HG02623 (cell line): ENCODE measurements around the gene ITPR2.

ENCODE experiments used
- ATAC-seq: cut with Tn5 transposase; IDR thresholded peaks from one replicate; pipeline ENCODE4 v1.9.1; 2021; ENCODE audit warnings: moderate library complexity; ENCODE audit not compliant: unreplicated experiment

ITPR2 gene

GRCh38 chr12:26599096-26599695 lies 233.8 kb downstream of the ITPR2 start:
- ATAC-seq = no peak

DNA sequence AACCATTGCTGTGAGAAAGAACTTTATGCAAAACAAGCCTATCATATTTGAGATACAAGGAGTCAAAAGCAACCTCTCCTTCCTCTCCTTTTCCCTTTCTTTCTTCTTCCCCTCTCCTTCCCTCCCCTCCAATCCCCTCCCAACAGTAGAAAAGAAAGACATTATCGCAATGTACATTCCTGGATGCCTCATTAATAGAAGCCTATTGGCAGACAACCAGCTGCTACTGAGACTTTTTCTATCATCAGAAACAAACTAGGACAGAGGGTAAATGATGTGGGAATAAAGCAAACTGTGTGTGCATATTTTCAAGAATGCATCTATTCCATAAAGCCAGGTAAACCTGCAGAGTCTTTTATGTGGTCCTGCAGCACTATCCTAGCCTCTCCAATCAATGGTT lies 237.2 kb downstream of the ITPR2 start:
- no peak for ATAC-seq

DNA sequence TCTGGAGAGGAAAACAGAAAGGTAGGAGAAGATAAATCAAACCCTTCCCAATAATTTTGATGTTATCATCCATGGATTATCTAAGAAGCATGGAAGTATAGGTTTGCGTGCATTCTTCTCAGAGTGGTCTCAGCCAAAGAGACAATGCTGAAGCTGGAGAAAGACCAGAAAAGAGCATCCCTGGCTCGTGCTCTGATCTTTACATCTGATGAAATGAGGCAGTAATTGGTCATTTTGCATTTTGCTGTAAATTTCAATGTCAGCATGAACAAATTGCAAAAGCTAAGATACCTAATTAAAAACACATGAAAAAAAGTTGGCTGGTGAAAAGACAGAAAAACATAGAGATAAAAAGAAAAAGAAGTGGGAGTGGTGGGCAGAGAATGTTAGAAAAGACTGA lies 252.4 kb downstream of the ITPR2 start:
- no peak for ATAC-seq

DNA sequence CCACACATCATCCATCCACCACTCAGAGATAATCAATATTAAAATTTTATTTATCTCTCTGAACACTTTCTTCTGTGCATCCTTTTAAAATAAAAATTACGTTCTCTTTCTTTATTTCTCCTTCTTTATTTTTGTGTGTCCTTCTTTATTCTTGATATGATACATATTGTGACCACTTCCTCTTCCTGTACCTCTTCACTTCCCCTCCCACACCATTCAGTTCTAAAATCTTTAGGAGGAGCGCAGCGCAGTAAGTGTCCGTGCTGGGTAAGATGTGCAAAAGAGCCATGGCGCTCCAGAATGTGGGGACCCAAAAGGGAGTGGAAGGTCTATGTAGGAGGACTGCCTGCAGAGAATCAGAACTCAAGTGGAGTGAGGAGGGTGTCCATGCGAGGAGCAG lies 256.7 kb downstream of the ITPR2 start:
- no peak for ATAC-seq

- ATAC-seq = no peak
Observed at GRCh38 chr12:26573225-26573909, 259.6 kb downstream of the ITPR2 start.

DNA sequence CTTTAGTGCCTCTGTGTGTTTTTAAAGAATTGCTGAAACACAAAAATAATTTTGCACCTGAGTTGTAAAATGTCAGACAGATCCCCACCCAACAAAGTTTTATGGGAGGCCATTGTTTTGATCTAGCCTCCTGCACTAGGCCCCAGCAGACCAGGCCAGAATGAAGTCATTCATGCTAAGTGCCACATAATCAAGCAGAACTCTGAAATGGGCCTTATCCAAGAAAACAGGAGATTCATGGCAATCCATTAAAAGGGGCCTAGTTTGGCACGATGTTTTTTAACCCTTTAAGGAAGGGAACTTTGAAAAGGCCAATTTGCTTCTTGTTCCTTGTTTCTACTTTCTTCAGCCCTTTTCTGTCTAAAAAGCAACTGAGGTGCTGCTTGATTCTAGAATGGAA lies 260.9 kb downstream of the ITPR2 start:
- no peak for ATAC-seq

DNA sequence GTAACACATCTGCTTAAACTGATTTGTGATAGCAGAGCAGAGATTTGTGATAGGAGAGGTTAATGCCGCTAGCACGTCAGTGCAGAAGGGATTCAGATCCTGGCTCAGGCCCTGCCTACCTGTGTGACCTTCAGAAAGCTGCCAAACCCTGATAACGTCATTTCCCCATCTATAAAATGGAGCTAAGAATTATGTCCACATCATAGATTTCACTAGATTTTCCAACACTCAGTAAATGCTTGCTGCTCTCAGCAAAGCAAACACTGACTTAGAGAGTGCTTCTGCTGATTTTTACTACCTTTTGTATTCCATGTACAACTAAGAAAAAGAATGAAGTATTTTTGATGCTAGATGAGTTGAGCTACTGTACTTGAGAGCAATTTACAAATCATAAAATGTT lies 261.4 kb downstream of the ITPR2 start:
- ATAC-seq = no peak

DNA sequence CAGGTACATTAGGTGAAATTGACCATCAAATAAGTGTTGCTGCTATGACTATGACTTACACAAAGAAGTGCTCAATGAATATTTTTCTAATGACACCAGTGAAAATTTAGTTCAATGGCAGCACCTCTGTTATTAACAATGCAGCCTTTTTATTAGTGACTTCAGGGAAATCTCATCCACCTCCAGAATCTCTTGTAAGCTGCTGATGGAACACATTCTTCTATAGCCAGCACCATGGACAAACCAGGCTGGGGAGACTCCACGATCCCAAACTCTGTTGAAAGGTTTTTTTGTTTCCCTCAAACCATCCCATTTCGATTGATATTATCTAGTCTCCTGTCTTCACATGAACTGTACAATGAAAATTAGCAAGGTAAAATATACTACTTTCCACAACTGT lies 265.9 kb downstream of the ITPR2 start:
- no peak for ATAC-seq

DNA sequence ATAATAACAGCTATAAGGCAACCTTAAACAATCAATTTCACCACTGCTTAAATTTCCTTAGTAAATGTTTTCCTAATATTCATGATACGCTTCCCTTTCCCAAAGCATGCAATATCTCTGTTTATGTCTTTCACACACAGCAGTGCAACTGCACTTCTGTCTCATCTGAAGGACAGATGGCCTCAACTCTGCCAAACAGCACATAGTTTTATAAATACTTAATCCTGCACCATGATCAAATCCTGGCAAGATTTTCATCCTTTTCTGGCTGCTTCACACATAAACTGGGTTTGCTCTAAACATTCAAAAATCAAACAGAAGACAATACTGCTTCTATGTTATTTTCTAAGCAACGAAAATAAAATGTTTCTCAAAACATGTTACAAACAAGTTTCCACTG lies 266.3 kb downstream of the ITPR2 start:
- ATAC-seq = no peak

- no peak for ATAC-seq
Observed at GRCh38 chr12:26566186-26566585, 266.8 kb downstream of the ITPR2 start.

DNA sequence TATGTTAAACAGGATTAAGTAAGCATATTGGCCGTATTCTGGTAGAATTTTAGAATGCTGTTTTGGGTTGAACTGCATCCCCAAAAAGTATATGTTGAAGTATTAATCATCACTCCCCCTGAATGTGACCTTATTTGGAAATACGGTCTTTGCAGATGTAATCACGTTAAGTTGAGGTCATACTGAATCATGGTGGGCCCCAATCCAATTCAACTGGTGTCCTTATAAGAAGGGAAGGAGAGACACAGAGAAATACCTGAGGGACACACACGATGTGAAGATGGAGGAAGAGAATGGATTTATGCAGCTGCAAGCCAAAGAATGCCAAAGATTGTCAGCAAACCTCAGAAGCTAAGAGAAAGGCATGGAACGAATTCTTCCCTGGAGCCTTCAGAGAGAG lies 268.6 kb downstream of the ITPR2 start:
- no peak for ATAC-seq

GRCh38 chr12:26563552-26563951 lies 269.4 kb downstream of the ITPR2 start:
- no peak for ATAC-seq

GRCh38 chr12:26557326-26557725 lies 275.7 kb downstream of the ITPR2 start:
- no peak for ATAC-seq

DNA sequence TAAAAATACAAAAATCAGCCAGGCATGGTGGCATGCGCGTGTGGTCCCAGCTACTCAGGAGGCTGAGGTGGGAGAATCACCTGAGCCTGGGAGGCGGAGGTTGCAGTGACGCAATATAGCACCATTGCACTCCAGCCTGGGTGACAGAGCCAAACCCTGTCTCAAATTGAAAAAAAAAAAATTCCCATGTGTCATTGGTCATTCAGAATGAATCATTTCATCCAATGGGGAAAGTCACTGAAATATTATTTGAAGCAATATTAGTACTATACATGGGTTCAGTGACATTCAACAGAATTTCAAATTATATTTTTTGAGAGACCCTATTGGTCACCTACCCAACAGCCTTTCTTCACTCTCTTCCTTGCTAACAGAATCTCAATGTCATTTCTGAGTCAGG lies 276.1 kb downstream of the ITPR2 start:
- no peak for ATAC-seq

GRCh38 chr12:26555139-26555538 lies 277.9 kb downstream of the ITPR2 start:
- no peak for ATAC-seq

DNA sequence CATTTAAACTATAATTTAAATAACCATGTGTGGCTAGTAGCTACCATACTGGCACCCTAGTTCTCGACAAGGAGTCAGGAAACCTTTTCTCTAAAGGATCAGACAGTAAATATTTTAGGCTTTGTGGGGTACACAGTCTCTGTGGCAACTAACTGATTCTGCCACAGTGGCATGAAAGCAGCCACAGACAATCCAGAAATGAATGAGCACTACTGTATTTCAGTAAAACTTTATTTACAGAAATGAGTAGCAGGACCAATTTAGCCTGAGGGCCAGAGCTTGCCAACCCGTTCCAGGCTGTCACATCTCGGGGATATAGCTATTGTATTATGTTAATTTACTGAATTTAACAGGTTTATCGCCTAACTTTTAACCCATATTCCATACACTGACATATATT lies 278.7 kb downstream of the ITPR2 start:
- no peak for ATAC-seq

DNA sequence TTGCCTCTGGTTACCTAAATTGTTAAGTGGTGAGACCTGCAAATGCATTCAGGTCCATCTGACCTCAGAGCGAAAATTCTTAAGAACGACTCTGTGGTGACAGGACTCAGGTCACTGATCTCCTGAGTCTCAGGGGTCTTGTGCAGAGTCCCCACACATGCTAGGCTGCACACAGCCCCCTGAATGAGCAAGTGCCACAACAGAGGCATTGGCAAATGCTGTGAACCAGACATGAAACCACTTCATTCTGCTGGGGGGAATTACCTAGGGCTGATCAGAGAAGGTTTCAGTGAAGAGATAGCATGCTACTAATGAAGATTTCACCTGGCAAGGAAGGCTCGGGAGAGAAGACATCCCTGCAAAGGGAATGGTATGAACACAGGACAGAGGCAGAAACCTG lies 281.6 kb downstream of the ITPR2 start:
- no peak for ATAC-seq

DNA sequence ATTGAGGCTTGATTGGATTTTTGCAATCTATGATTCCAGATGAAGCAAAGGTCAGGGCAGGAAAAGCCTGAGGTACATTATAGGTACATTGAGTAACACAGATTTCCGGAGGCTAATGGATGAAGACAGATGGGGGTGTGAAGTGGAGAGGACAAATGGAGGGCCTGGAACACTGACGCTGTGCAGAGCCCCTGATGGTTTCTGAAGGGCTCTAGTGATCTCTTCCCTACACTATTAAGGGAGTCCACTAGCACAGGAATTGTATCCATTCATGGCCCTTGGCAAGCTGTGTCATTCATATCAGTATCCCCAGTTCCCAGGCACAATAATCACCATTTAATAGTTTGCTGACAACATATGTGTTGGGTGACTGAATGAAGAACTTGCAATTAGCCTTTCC lies 284.8 kb downstream of the ITPR2 start:
- ATAC-seq = no peak

DNA sequence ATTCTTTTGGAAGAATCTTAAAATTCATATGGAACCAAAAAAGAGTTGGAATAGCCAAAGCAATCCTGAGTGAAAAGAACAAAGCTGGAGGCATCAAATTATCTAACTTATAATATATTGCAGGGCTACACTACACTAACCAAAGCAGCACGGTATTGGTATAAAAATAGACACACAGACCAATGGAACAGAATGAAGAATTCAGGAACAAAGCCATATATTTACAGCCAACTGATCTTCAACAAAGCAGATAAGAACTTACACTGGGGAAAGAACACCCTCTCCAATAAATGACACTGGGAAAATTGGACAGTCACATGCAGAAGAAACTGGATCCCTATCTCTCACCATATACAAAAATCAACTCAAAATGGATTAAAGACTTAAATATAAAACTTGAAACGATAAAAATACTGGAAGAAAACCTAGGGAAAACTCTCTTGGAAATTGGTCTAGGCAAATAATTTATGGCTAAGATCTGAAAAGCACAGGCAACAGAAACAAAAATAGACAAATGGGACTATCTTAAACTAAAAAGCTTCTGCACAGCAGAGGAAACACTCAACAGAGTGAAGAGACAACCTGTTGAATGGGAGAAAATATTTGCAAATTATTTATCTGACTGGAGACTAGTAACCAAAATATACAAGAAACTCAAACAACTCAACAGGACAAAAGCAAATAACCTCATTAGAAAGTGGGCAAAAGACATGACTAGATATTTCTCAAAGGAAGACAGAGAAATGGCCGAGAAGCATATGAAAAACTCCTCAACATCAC lies 286.3 kb downstream of the ITPR2 start:
- no peak for ATAC-seq

DNA sequence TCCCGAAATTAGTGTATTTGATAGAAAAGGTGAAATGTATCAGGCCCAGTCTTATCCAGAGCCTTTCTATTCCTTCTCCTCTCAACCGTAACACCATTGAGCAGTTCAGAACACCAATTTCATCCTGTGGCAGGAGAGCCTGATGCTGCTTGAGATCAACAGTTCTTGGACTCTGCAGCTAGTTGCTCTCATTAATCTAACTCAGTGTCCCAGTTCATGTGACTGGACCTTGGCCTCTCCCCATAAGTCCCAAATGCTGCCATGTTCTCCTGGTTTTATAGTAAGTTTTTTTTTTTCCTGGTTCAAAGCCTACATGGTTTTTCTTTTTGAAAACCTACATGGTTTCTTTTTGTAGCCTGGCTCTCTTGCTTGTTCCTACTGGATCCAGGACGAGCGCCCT lies 293.9 kb downstream of the ITPR2 start:
- no peak for ATAC-seq

DNA sequence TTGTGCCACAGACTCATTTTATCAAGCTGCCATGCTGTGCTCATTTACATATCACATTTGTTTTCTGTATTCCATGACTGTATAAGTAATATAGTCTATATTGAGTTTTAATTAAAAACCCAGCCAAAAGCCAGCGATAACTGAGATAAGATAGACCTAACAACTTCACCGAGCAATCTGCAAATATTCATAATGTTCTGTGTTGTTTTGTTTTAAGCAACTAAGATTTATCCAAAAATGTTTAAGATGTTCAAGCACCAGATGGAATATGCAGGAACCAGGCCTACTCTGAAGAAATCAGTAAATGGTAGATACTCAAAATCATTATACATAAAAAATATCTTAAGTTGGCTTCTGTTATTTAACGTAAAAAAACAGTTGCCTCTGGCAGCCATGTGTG lies 295.3 kb downstream of the ITPR2 start:
- no peak for ATAC-seq

GRCh38 chr12:26537126-26537525 lies 295.9 kb downstream of the ITPR2 start:
- ATAC-seq = no peak
